Keratinocyte (primary cell): ENCODE results near the gene MINPP1. TPM values are rescaled to one million over a fixed set of nuclear protein-coding genes. Genes with fewer than 3 reads are reported as not detected.

Source experiments
- DNase-seq: peaks from one replicate; pipeline ENCODE4 v3.0.0-alpha.2; 2011; ENCODE audit warnings: low read depth, missing footprints, low spot score
- FAIRE-seq: peaks from 2 replicates; lab custom pipeline; 2011; peaks lifted over from hg19 to GRCh38; lab: Jason Lieb, UNC
- H2AFZ ChIP-seq: 2 replicates; pipeline ENCODE4 v1.6.0; 2012; ENCODE audit warnings: low read length, control low read depth, inconsistent platforms; ENCODE audit not compliant: control insufficient read depth
- H3K27ac ChIP-seq: 2 replicates; pipeline ENCODE4 v1.5.1; 2011; ENCODE audit warnings: low read length; ENCODE audit not compliant: control insufficient read depth, insufficient read depth
- H3K27me3 ChIP-seq: 3 replicates; pipeline ENCODE4 v1.6.0; 2011; ENCODE audit warnings: low read length; ENCODE audit not compliant: control insufficient read depth, insufficient read depth; ENCODE audit errors: extremely low read depth
- H3K36me3 ChIP-seq, 2 experiments: 2 replicates in 1 of 2; 3 replicates in 1 of 2; pipeline ENCODE4 v1.5.1; 2011; ENCODE audit warnings: low read length in 2 of 2, mild to moderate bottlenecking in 1 of 2; ENCODE audit not compliant: control insufficient read depth in 2 of 2, insufficient read depth in 2 of 2; ENCODE audit errors: extremely low read depth in 1 of 2
- H3K4me1 ChIP-seq: 3 replicates; pipeline ENCODE4 v1.5.1; 2011; ENCODE audit warnings: low read length; ENCODE audit not compliant: control insufficient read depth, insufficient read depth; ENCODE audit errors: extremely low read depth
- H3K4me2 ChIP-seq: 3 replicates; pipeline ENCODE4 v1.6.0; 2011; ENCODE audit warnings: low read depth, low read length; ENCODE audit not compliant: control insufficient read depth, insufficient read depth; ENCODE audit errors: extremely low read depth
- H3K4me3 ChIP-seq, 3 experiments: fragments of 200-600 bp in 1 of 3; sonication (generic) in 1 of 3; 2 replicates in 2 of 3; 3 replicates in 1 of 3; pipeline ENCODE4 v1.5.1; 2011 to 2016; ENCODE audit warnings: low read length in 3 of 3, mild to moderate bottlenecking in 3 of 3, control low read depth in 2 of 3, inconsistent platforms in 1 of 3, low read depth in 1 of 3, mixed read lengths in 1 of 3, mixed run types in 1 of 3, moderate library complexity in 1 of 3; ENCODE audit not compliant: control insufficient read depth in 2 of 3, insufficient read depth in 2 of 3; ENCODE audit errors: extremely low read depth in 1 of 3
- H3K79me2 ChIP-seq: 2 replicates; pipeline ENCODE4 v1.6.0; 2012; ENCODE audit warnings: low read length; ENCODE audit not compliant: control insufficient read depth, insufficient read depth
- H3K9ac ChIP-seq: 3 replicates; pipeline ENCODE4 v1.6.0; 2011; ENCODE audit warnings: low read length; ENCODE audit not compliant: control insufficient read depth, insufficient read depth; ENCODE audit errors: extremely low read depth
- H3K9me1 ChIP-seq: 3 replicates; pipeline ENCODE4 v1.6.0; 2011; ENCODE audit warnings: low read length; ENCODE audit not compliant: control insufficient read depth, insufficient read depth; ENCODE audit errors: extremely low read depth
- H3K9me3 ChIP-seq: 2 replicates; pipeline ENCODE4 v1.5.1; 2012; ENCODE audit warnings: low read depth, low read length; ENCODE audit not compliant: control insufficient read depth
- H4K20me1 ChIP-seq: 3 replicates; pipeline ENCODE4 v1.6.0; 2011; ENCODE audit warnings: low read length; ENCODE audit not compliant: control insufficient read depth, insufficient read depth; ENCODE audit errors: extremely low read depth
- CTCF ChIP-seq, 3 experiments: IDR thresholded peaks in 1 of 3; conservative IDR thresholded peaks in 1 of 3; optimal IDR thresholded peaks in 1 of 3; 2 replicates in 2 of 3; 3 replicates in 1 of 3; pipeline versions ENCODE3 to v1.5.1; 2011; ENCODE audit warnings: low read length in 3 of 3, mild to moderate bottlenecking in 3 of 3, moderate library complexity in 2 of 3, control low read depth in 1 of 3, inconsistent platforms in 1 of 3; ENCODE audit not compliant: insufficient read depth in 2 of 3; ENCODE audit errors: extremely low read depth in 1 of 3
- EZH2 ChIP-seq: IDR thresholded peaks from one replicate; pipeline ENCODE4 v1.6.1; 2012; ENCODE audit warnings: inconsistent platforms, mild to moderate bottlenecking, low read length, moderate library complexity
- dilution Hi-C: fragments of 300-500 bp; cut with MboI; formaldehyde crosslinking; loops from one replicate; pipeline ENCODE4 v1.7.0; 2020; ENCODE audit warnings: low sequenced_read_pairs; ENCODE audit not compliant: extremely low pct_ligation_motif_present
- polyA plus RNA-seq, 5 experiments: library from polyadenylated mRNA; depleted of rRNA in 3 of 5; stranded (reverse) in 3 of 5; stranded (forward) in 1 of 5; unstranded in 1 of 5; fragments of >200 nt; gene quantifications; 1 replicate in 1 of 5; 2 replicates in 3 of 5; 3 replicates in 1 of 5; pipeline versions ENCODE4 v1.2.1 to v1.2.3, GENCODE V29; 2011 to 2012; ENCODE audit warnings: missing spikeins in 2 of 5, low read depth in 1 of 5, low replicate concordance in 1 of 5

The MINPP1 gene
- polyA plus RNA-seq, 1 donor (not counting 4 experiments of a cell fraction or from before 2014, with no cell fraction given), result 17.7 TPM

- no peaks in the 10 kb centered on the region for H3K9me3 ChIP-seq
- H3K36me3 ChIP-seq, result no peaks in the 10 kb centered on the region
- no peaks in the 10 kb centered on the region for H4K20me1 ChIP-seq
- no peak overlapping the region for H2AFZ ChIP-seq
- H3K9me1 ChIP-seq, result no peaks in the 10 kb centered on the region
- H3K4me1 ChIP-seq, result no peaks in the 10 kb centered on the region
- H3K4me3 ChIP-seq, result no peak overlapping the region
- TF ChIP-seq EZH2 (no peak), CTCF (optimal IDR thresholded peaks at IDR 0.05 in 1 of 3, IDR thresholded peaks at IDR 0.05 in 1 of 3, conservative IDR thresholded peaks at IDR 0.05 in 1 of 3; ENCODE audit: extremely low read depth in 1 of 3, insufficient read depth in 2 of 3, low read length in 3 of 3) (no peak)
- no peak overlapping the region for H3K9ac ChIP-seq
- H3K27me3 ChIP-seq, result no peaks in the 10 kb centered on the region
- H3K27ac ChIP-seq, result no peak overlapping the region
- DNase-seq, result no peak
- dilution Hi-C loops, result loop anchor here (10.0 kb wide), 1 partner anchor 175 kb away; no protein-coding TSS in a partner anchor
- FAIRE-seq, result no peak
- H3K79me2 ChIP-seq, result no peaks in the 10 kb centered on the region
- no peak overlapping the region for H3K4me2 ChIP-seq
Measured at GRCh38 chr10:87559392-87559791, 54.7 kb downstream of the MINPP1 start.

- DNase-seq, result no peak
- Histone ChIP-seq H3K27me3 (no peaks in the 10 kb centered on the region), H3K9me1 (no peaks in the 10 kb centered on the region), H4K20me1 (no peaks in the 10 kb centered on the region), H2AFZ (no peak overlapping the region), H3K4me2 (no peak overlapping the region), H3K36me3 (no peaks in the 10 kb centered on the region), H3K9ac (no peak overlapping the region), H3K9me3 (no peaks in the 10 kb centered on the region), H3K4me3 (no peak overlapping the region), H3K27ac (no peak overlapping the region), H3K79me2 (no peaks in the 10 kb centered on the region), H3K4me1 (no peaks in the 10 kb centered on the region)
- TF ChIP-seq CTCF (optimal IDR thresholded peaks at IDR 0.05 in 1 of 3, IDR thresholded peaks at IDR 0.05 in 1 of 3, conservative IDR thresholded peaks at IDR 0.05 in 1 of 3; ENCODE audit: extremely low read depth in 1 of 3, insufficient read depth in 2 of 3, low read length in 3 of 3) (no peak), EZH2 (no peak)
- dilution Hi-C loops, result no loop called here
- FAIRE-seq, result no peak
Measured at GRCh38 chr10:87560495-87561129, 55.9 kb downstream of the MINPP1 start.
